Aorta (tissue), 5 donors: ENCODE data around the gene PRKN. TPM values are rescaled to one million over a fixed set of nuclear protein-coding genes. Genes with fewer than 3 reads are reported as not detected.
A peak's percentile ranks its signal among the peaks of the same experiment; 100 is the strongest.

Experiments used
- ATAC-seq: fragments of 200-7000 bp; cut with Tn5 transposase; one replicate; pipeline ENCODE4 v1.9.1; 2022; ENCODE audit warnings: moderate library complexity; ENCODE audit not compliant: low FRiP score
- DNase-seq, 2 donors: peaks; one replicate each; pipeline ENCODE4 v3.0.0-alpha.2; 2020
- H3K27ac ChIP-seq, 2 donors: one replicate each; pipeline ENCODE4 v1.5.1; 2013; ENCODE audit warnings: low read length in 2 of 2, mild to moderate bottlenecking in 2 of 2, moderate library complexity in 2 of 2, control low read depth in 1 of 2, inconsistent platforms in 1 of 2, low read depth in 1 of 2
- H3K27me3 ChIP-seq, 2 donors: one replicate each; pipeline ENCODE4 v1.6.1; 2013; ENCODE audit warnings: control low read depth in 1 of 2, low read length in 1 of 2, mild to moderate bottlenecking in 1 of 2, moderate library complexity in 1 of 2; ENCODE audit not compliant: insufficient read depth in 2 of 2, control insufficient read depth in 1 of 2
- H3K36me3 ChIP-seq, 2 donors: one replicate each; pipeline ENCODE4 v1.6.1; 2013; ENCODE audit warnings: control low read depth in 1 of 2, low read length in 1 of 2, mild to moderate bottlenecking in 1 of 2; ENCODE audit not compliant: insufficient read depth in 2 of 2, control insufficient read depth in 1 of 2
- H3K4me1 ChIP-seq, 2 donors: one replicate each; pipeline ENCODE4 v1.6.1; 2013; ENCODE audit warnings: low read length in 2 of 2, control low read depth in 1 of 2, mild to moderate bottlenecking in 1 of 2, moderate library complexity in 1 of 2; ENCODE audit not compliant: insufficient read depth in 2 of 2, control insufficient read depth in 1 of 2
- H3K4me3 ChIP-seq, 2 donors: one replicate each; pipeline ENCODE4 v1.5.1; 2013; ENCODE audit warnings: low read length in 2 of 2, control low read depth in 1 of 2, mild to moderate bottlenecking in 1 of 2
- H3K9me3 ChIP-seq: one replicate; pipeline ENCODE4 v1.6.1; 2013; ENCODE audit warnings: mild to moderate bottlenecking, low read length; ENCODE audit not compliant: control insufficient read depth
- WGBS, 2 donors: extraction: QIAGEN DNeasy Blood & Tissue Kit; methylation state at CpG; one replicate each; pipeline ENCODE4 v1.1.7; 2013; 5-methylcytosine and 5-hydroxymethylcytosine counted together
- intact Hi-C, 2 donors: fragments of 100-400 bp; cut with DNase I; formaldehyde crosslinking; loops; one replicate each; pipeline versions ENCODE4 v1.14.2 to v1.15.0; 2022
- polyA plus RNA-seq, 2 donors: library from polyadenylated mRNA; stranded (reverse); fragments of 200-250 nt; gene quantifications; one replicate each; pipeline ENCODE4 v1.2.3, GENCODE V29; 2013
- total RNA-seq, 2 donors: library from RNA; stranded (reverse); fragmentation: NEBNext Ultra II Directional; extraction: Animal tissue kit (Norgen Biotek cat#: 25700); gene quantifications; one replicate each; pipeline ENCODE4 v1.2.1, GENCODE V29; 2021
- donor health status: healthy with polysubstance abuse.
- donor health status: Bipolar disorder and iron deficiency.
- donor health status: DM: no; HTN: no; CAD: no.
- donor health status: DM: no; HTN: no; CAD: no.
- donor health status: DM: yes; HTN: yes; CAD: no.

The PRKN gene
- total and polyA plus RNA-seq, 4 donors, result 1.0 to 17.3 (median 5.7) TPM

DNA sequence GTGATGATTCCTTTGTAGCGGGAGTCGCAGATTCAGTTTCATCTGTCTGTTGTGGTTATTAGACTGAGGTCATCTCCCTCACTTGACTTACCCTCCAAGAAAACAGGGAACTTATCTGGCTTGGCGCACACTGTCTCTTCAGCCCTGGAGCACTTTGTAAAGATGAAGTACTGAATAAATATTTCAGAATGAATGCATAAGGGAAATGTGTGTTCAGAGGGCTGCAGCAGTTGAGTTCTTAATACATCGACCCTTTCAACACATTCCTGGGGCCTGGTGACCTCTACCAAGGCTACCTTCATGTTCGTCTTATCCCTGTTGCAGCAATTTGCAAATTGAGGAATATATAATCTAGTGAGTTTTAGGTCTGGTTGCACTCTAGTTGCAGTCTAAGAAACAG lies 801.2 kb downstream of the PRKN start:
- ATAC-seq, result no peak
- no peaks in the 10 kb centered on the region for H3K4me1 ChIP-seq
- no peaks in the 10 kb centered on the region for H3K36me3 ChIP-seq
- H3K9me3 ChIP-seq, result no peaks in the 10 kb centered on the region
- H3K4me3 ChIP-seq, result no peak overlapping the region
- 87 to 90% methylated on average over 5 of the region's 5 CpGs for WGBS, 2 donors
- no peaks in the 10 kb centered on the region for H3K27me3 ChIP-seq
- intact Hi-C loops, result no loop called here
- DNase-seq, result no peak
- H3K27ac ChIP-seq, result no peak overlapping the region

- no peak for ATAC-seq
- H3K9me3 ChIP-seq, result no peaks in the 10 kb centered on the region
- intact Hi-C loops, result no loop called here
Measured at GRCh38 chr6:161924516-161925116, 803.0 kb downstream of the PRKN start.

GRCh38 chr6:161922631-161923119 lies 804.9 kb downstream of the PRKN start:
- no peaks in the 10 kb centered on the region for H3K4me1 ChIP-seq
- DNase-seq (no peak), ATAC-seq (peak; percentile 72)
- no peak overlapping the region for H3K4me3 ChIP-seq
- intact Hi-C loops, result no loop called here
- no peaks in the 10 kb centered on the region for H3K36me3 ChIP-seq
- H3K27me3 ChIP-seq, result no peaks in the 10 kb centered on the region
- no peaks in the 10 kb centered on the region for H3K9me3 ChIP-seq
- 3 to 7% methylated on average over 1 of the region's 1 CpG for WGBS, 2 donors
- H3K27ac ChIP-seq, result no peak overlapping the region

More at GRCh38 chr6:161924516-161925116, 803.0 kb downstream of the PRKN start:
- no peak for DNase-seq
- H3K4me1 ChIP-seq, result no peaks in the 10 kb centered on the region
- H3K27me3 ChIP-seq, result no peaks in the 10 kb centered on the region
- no peak overlapping the region for H3K27ac ChIP-seq
- no peaks in the 10 kb centered on the region for H3K36me3 ChIP-seq
- no peak overlapping the region for H3K4me3 ChIP-seq
- 60 to 66% methylated on average over 5 of the region's 5 CpGs for WGBS, 2 donors

- Histone ChIP-seq H3K4me3 (no peak overlapping the region), H3K4me1 (no peaks in the 10 kb centered on the region), H3K27ac (no peak overlapping the region), H3K36me3 (no peaks in the 10 kb centered on the region), H3K9me3 (no peaks in the 10 kb centered on the region), H3K27me3 (no peaks in the 10 kb centered on the region)
- ATAC-seq (no peak), DNase-seq (no peak)
- WGBS, 2 donors, result 56 to 62% methylated on average over 3 of the region's 3 CpGs
- intact Hi-C loops, result no loop called here
Measured at GRCh38 chr6:161921602-161922395, 805.8 kb downstream of the PRKN start.

DNA sequence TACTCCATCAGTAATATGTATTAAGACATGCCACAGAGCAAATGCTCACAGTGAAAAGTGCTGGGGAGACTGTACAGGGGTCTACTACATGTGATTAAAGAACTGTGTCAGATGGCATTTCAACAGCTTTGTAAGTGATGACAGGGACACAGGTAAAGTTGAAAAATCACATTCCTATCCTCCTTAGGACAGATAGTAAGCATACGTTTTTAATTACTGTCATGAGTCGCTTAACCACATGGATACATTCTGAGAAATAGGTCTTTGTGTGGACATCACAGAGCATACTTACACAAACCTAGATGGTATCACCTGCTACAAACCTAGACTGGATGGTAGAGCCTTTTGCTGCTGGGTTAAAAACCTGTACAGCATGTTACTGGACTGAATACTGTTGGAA lies 807.9 kb downstream of the PRKN start:
- no peaks in the 10 kb centered on the region for H3K36me3 ChIP-seq
- ATAC-seq (no peak), DNase-seq (no peak)
- H3K4me1 ChIP-seq, result no peaks in the 10 kb centered on the region
- 67% methylated on average over 2 of the region's 2 CpGs for WGBS, 2 donors
- H3K9me3 ChIP-seq, result no peaks in the 10 kb centered on the region
- intact Hi-C loops, result no loop called here
- H3K4me3 ChIP-seq, result no peak overlapping the region
- H3K27me3 ChIP-seq, result no peaks in the 10 kb centered on the region
- no peak overlapping the region for H3K27ac ChIP-seq

GRCh38 chr6:161918628-161919205 lies 808.8 kb downstream of the PRKN start:
- no peak overlapping the region for H3K4me3 ChIP-seq
- ATAC-seq (no peak), DNase-seq (no peak)
- H3K27ac ChIP-seq, result no peak overlapping the region
- intact Hi-C loops, result no loop called here
- H3K4me1 ChIP-seq, result no peaks in the 10 kb centered on the region
- H3K9me3 ChIP-seq, result no peaks in the 10 kb centered on the region
- H3K36me3 ChIP-seq, result no peaks in the 10 kb centered on the region
- 81 to 83% methylated on average over 15 of the region's 15 CpGs for WGBS, 2 donors
- H3K27me3 ChIP-seq, result no peaks in the 10 kb centered on the region

DNA sequence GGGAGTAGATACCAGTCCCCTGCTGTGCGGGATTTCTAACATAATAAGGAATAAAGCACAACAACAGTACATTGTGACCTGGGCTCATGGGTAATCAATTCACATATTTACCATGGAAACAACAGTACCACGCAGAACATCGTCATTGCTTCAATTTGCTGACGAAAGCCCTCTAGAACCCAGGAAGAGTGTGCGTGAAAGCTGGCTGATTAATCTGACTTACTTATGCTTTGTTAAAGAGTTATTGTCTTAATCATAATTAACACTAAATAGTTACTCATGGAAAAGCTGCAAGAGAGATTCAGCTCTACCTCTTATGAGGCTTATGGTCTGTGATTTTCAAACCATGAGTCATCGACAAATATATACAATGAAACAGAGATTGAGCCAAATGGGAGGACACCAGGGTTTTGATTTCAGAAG lies 809.4 kb downstream of the PRKN start:
- 83 to 90% methylated on average over 6 of the region's 6 CpGs for WGBS, 2 donors
- Histone ChIP-seq H3K27ac (no peak overlapping the region), H3K4me3 (no peak overlapping the region), H3K4me1 (no peaks in the 10 kb centered on the region), H3K9me3 (no peaks in the 10 kb centered on the region), H3K27me3 (no peaks in the 10 kb centered on the region), H3K36me3 (no peaks in the 10 kb centered on the region)
- intact Hi-C loops, result no loop called here
- DNase-seq (no peak), ATAC-seq (no peak)

GRCh38 chr6:161917645-161918044 lies 809.9 kb downstream of the PRKN start:
- H3K4me3 ChIP-seq, result no peak overlapping the region
- H3K4me1 ChIP-seq, result no peaks in the 10 kb centered on the region
- 81 to 83% methylated on average over 4 of the region's 4 CpGs for WGBS, 2 donors
- no peaks in the 10 kb centered on the region for H3K9me3 ChIP-seq
- intact Hi-C loops, result no loop called here
- H3K27me3 ChIP-seq, result no peaks in the 10 kb centered on the region
- no peaks in the 10 kb centered on the region for H3K36me3 ChIP-seq
- DNase-seq, result no peak
- no peak overlapping the region for H3K27ac ChIP-seq
- ATAC-seq, result no peak
